Daoy (cell line): ENCODE results near the gene KLHL40. TPM values are rescaled to one million over a fixed set of nuclear protein-coding genes. Genes with fewer than 3 reads are reported as not detected.

Source experiments
- DNase-seq: peaks from one replicate; pipeline ENCODE4 v3.0.0-alpha.2; 2015; ENCODE audit warnings: low read depth
- total RNA-seq: library from RNA; depleted of rRNA; stranded (reverse); fragments of >200 nt; shearing (Covaris generic); gene quantifications from 2 replicates; pipeline ENCODE4 v1.2.3, GENCODE V29; 2014; rRNA removed

Gene KLHL40
- total RNA-seq, 1 experiment from 2014 or later, result not detected

DNA sequence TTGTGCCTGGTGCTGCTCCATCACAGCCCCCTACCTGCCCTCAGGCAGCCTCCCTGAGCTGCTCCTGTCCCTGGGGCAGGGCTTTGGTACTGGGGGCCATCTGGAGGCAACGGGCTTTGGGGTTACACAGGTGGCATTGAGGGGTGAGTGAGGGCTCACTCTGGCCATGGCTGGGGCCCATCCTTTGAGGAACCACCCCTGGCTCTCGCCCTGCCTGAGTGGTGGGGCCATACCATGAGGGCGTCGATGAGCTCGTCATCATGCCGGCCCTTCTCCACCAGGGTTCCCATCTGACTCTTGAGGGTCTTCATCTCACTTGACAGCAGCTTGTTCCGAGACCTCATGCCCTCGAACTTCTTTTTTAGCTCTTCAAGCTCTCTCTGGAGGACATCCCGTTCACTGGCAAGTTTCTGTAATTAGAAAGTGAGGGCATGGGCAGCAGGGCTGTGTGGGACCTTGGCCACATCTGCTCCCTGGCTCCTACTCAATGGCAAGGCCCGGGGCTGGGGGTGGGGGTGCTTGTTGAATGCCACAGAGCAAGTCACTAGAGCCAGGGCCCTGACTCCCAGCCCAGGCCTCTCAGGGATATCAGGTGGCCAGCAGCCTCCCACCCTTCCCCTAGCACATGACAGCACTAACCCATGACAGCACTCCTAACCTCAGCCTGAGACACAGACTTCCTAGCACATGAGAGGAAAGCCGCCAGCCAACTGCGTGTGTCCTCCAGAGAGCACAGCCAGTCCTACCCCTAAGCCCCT lies 54.2 kb downstream of the KLHL40 start:
- no peak for DNase-seq

- DNase-seq, result no peak
Observed at GRCh38 chr3:42741796-42742195, 56.5 kb downstream of the KLHL40 start.

Other genes with a start within 250 kb of the KLHL40 start
- 19.3 and 31.7 TPM in 2 replicates for gene VIPR1, start 182.9 kb upstream of the KLHL40 start, total RNA-seq
- 47.7 and 60.1 TPM in 2 replicates for gene SEC22C, start 103.6 kb upstream of the KLHL40 start, total RNA-seq
- gene SS18L2, start 94.7 kb upstream of the KLHL40 start, total RNA-seq, result 27.4 and 38.1 TPM in 2 replicates
- 10.7 and 15.5 TPM in 2 replicates for gene NKTR, start 84.9 kb upstream of the KLHL40 start, total RNA-seq
- 2.5 and 5.7 TPM in 2 replicates for gene ZBTB47, start 31.8 kb upstream of the KLHL40 start, total RNA-seq
- gene HHATL, start 17.3 kb downstream of the KLHL40 start, total RNA-seq, result not detected in 2 replicates
- gene CCDC13, start 87.7 kb downstream of the KLHL40 start, total RNA-seq, result 0.74 and 1.5 TPM in 2 replicates
- 183 and 256 TPM in 2 replicates for gene HIGD1A, start 119.0 kb downstream of the KLHL40 start, total RNA-seq
- gene ACKR2, start 123.9 kb downstream of the KLHL40 start, total RNA-seq, result 0.23 TPM in 1 of 2 replicates, not detected in the other
- gene CYP8B1, start 190.3 kb downstream of the KLHL40 start, total RNA-seq, result not detected in 2 replicates
- gene ZNF662, start 220.6 kb downstream of the KLHL40 start, total RNA-seq, result 0.30 and 0.80 TPM in 2 replicates